Gastrocnemius medialis (tissue), 4 donors: ENCODE results near the gene EVA1B. TPM values are rescaled to one million over a fixed set of nuclear protein-coding genes. Genes with fewer than 3 reads are reported as not detected.

Experiments
- ATAC-seq, 2 donors: fragments of 150-250 bp; one replicate each; pipeline ENCODE4 v1.9.1; 2016
- DNase-seq, 2 donors: peaks; one replicate each; pipeline ENCODE4 v3.0.0-alpha.2; 2019
- H3K27ac ChIP-seq, 4 donors: fragments of 200-600 bp; sonication (generic); 1 replicate in 1 of 4; 2 replicates in 3 of 4; pipeline ENCODE4 v1.5.1; 2016 to 2018; ENCODE audit warnings: mild to moderate bottlenecking in 2 of 4, moderate library complexity in 1 of 4
- H3K27me3 ChIP-seq, 3 donors: fragments of 200-600 bp; sonication (generic) in 2 of 3; 1 replicate in 1 of 3; 2 replicates in 2 of 3; pipeline versions ENCODE4 v1.5.1 to v1.6.0; 2016 to 2019; ENCODE audit warnings: mild to moderate bottlenecking in 1 of 3, moderate library complexity in 1 of 3
- H3K36me3 ChIP-seq, 2 donors: fragments of 200-600 bp; sonication (generic) in 1 of 2; one replicate each; pipeline ENCODE4 v1.5.1; 2017 to 2018
- H3K4me1 ChIP-seq, 2 donors: fragments of 200-600 bp; sonication (generic) in 1 of 2; one replicate each; pipeline ENCODE4 v1.5.1; 2016 to 2017; ENCODE audit warnings: mild to moderate bottlenecking in 2 of 2
- H3K4me3 ChIP-seq, 4 donors: fragments of 200-600 bp; sonication (generic) in 3 of 4; 1 replicate in 1 of 4; 2 replicates in 3 of 4; pipeline ENCODE4 v1.5.1; 2016 to 2019; ENCODE audit warnings: mild to moderate bottlenecking in 2 of 4
- H3K9me3 ChIP-seq, 3 donors: fragments of 200-600 bp; sonication (generic) in 2 of 3; 1 replicate in 1 of 3; 2 replicates in 2 of 3; pipeline ENCODE4 v1.5.1; 2016 to 2019
- CTCF ChIP-seq, 5 experiments: fragments of 450-650 bp in 3 of 5; fragments of 200-600 bp in 2 of 5; sonication (generic) in 2 of 5; IDR thresholded peaks in 4 of 5; conservative IDR thresholded peaks in 1 of 5; 1 replicate in 4 of 5; 2 replicates in 1 of 5; pipeline ENCODE4 v1.5.1; 2016 to 2019; ENCODE audit warnings: antibody characterized with exemption in 5 of 5, mild to moderate bottlenecking in 3 of 5, moderate library complexity in 3 of 5
- POLR2A ChIP-seq, 2 donors: fragments of 450-650 bp; IDR thresholded peaks; one replicate each; pipeline ENCODE4 v1.6.1; 2017; ENCODE audit warnings: antibody characterized with exemption in 2 of 2, mild to moderate bottlenecking in 2 of 2, moderate library complexity in 2 of 2
- in situ Hi-C, 4 donors: fragments of 200-750 bp; cut with MboI; loops; one replicate each; pipeline versions ENCODE4 v1.15.0 to v1.8.0; 2017; ENCODE audit warnings: low sequenced_read_pairs in 4 of 4
- intact Hi-C: fragments of 100-400 bp; cut with DNase I; formaldehyde crosslinking; loops from one replicate; pipeline ENCODE4 v1.15.1; 2023; ENCODE audit warnings: low total_unique reads
- total RNA-seq, 4 donors: library from RNA; depleted of rRNA; stranded (reverse); fragments of >200 nt; gene quantifications; one replicate each; pipeline versions ENCODE4 v1.1.0 to v1.2.3, GENCODE V29; 2016

EVA1B gene
- total RNA-seq, 4 donors from 2014 or later, result 10.0 to 19.9 (median 14.8) TPM

DNA sequence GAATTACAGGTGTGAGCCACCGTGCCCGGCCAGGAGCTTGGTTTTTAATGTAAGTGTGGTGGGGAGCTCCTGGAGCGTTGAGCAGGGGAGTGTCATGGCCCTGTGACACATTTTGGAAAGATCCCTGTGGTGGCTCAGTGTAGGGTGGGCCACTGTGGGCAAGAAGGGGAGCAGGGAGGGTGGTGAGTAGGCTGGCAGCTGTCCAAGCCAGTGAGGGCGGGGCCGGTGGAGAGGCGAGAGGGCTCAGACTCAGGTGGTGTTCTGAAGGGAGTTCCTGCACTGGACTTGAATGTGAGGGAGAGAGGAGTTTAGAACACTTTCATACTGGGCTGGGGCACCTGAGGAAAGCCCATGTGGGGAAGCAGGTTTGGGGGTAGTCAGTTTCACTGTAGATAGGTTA, 3.1 kb upstream of the EVA1B start:
- intact Hi-C loops (no loop called here), in situ Hi-C loops (no loop called here)
- DNase-seq, result no peak
- no peak overlapping the region for H3K27ac ChIP-seq
- H3K4me1 ChIP-seq, result peaks cover 6 to 10% of the 10 kb centered on the region in 2 donors
- no peaks in the 10 kb centered on the region for H3K9me3 ChIP-seq
- H3K27me3 ChIP-seq, result peaks cover 0 to 18% (median 0%) of the 10 kb centered on the region in 3 donors
- TF ChIP-seq POLR2A (IDR thresholded peaks at IDR 0.05) (no peak), CTCF (IDR thresholded peaks at IDR 0.05 in 4 of 5, conservative IDR thresholded peaks at IDR 0.05 in 1 of 5) (no peak)
- no peak overlapping the region for H3K4me3 ChIP-seq
- ATAC-seq, result no peak
- H3K36me3 ChIP-seq, result no peaks in the 10 kb centered on the region

GRCh38 chr1:36324353-36324703, 883 bp upstream of the EVA1B start:
- in situ Hi-C loops, result loop anchor here in 1 of 4 donors (25.0 kb wide), 1 partner anchor 88 kb away; no protein-coding TSS in a partner anchor
- peaks cover 7 to 12% of the 10 kb centered on the region in 2 donors for H3K4me1 ChIP-seq
- H3K27me3 ChIP-seq, result peaks cover 0 to 21% (median 0%) of the 10 kb centered on the region in 3 donors
- intact Hi-C loops, result no loop called here
- H3K9me3 ChIP-seq, result no peaks in the 10 kb centered on the region
- peak overlapping the region in 3 of 4 donors; percentile 64 to 69 (median 69) for H3K4me3 ChIP-seq
- peak overlapping the region; percentile 69 to 81 (median 77) for H3K27ac ChIP-seq
- no peaks in the 10 kb centered on the region for H3K36me3 ChIP-seq
- ATAC-seq, result no peak
- TF ChIP-seq CTCF (IDR thresholded peaks at IDR 0.05 in 4 of 5, conservative IDR thresholded peaks at IDR 0.05 in 1 of 5) (no peak), POLR2A (IDR thresholded peaks at IDR 0.05) (no peak)
- no peak for DNase-seq

DNA sequence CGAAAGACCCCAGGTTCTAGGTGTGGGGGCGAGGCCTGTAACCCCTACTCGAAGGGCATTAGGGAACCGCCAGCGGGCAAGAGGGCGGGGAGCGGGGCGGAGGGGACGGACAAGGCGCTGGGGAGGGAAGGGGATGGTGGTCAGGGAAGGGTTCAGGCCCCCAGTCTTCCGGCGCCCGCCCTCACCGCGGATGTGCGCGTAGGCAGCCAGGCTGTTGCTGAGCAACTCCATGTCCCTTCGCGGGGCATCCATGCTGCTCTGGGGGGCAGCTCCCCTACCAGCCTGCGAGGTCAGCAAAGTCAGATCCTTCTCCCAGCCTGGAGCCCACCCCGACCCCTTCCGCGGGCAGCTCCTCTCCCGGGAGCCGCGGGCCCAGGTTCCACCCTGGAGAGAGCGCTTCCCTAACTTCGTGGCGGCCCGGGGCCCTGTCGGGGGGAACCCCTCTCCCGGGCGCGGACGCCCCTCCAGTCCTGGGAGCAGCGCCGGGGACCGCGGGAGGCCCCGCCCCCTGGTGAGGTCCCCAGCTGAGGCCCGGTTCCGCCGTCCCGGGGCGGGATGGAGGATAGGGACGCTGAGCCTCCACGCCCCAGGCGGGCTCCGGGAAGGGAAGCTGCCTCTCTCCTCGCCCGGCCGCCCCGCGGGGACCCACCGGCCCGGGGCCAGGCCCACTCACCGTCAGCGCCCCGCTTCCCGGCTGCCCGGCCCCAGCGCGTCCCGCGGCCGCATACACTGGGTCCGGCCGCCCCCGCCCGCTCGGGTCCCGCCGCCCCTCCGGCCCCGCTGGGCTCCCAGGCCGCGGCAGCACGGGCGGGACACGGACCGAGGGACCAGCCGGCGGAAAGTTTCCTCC, 434 bp downstream of the EVA1B start:
- DNase-seq (no peak), ATAC-seq (peak; percentile 11 to 25)
- no peak for TF ChIP-seq CTCF (IDR thresholded peaks at IDR 0.05 in 4 of 5, conservative IDR thresholded peaks at IDR 0.05 in 1 of 5)
- peak in 1 of 2 donors; percentile 27 for TF ChIP-seq POLR2A (IDR thresholded peaks at IDR 0.05)
- Histone ChIP-seq H3K27ac (peak overlapping the region; percentile 74 to 81 (median 80)), H3K4me3 (peak overlapping the region; percentile 64 to 69 (median 67)), H3K36me3 (no peaks in the 10 kb centered on the region), H3K9me3 (no peaks in the 10 kb centered on the region), H3K4me1 (peaks cover 0 to 12% of the 10 kb centered on the region in 2 donors), H3K27me3 (peaks cover 0 to 21% (median 0%) of the 10 kb centered on the region in 3 donors)
- intact Hi-C loops, result no loop called here
- in situ Hi-C loops, result loop anchor here in 1 of 4 donors (25.0 kb wide), 1 partner anchor 89 kb away; no protein-coding TSS in a partner anchor

- H3K36me3 ChIP-seq, result no peaks in the 10 kb centered on the region
- H3K27ac ChIP-seq, result peak overlapping the region; percentile 74 to 81 (median 80)
- TF ChIP-seq CTCF (IDR thresholded peaks at IDR 0.05 in 4 of 5, conservative IDR thresholded peaks at IDR 0.05 in 1 of 5) (no peak), POLR2A (IDR thresholded peaks at IDR 0.05) (no peak)
- in situ Hi-C loops, result loop anchor here in 1 of 4 donors (25.0 kb wide), 1 partner anchor 90 kb away; no protein-coding TSS in a partner anchor
- H3K27me3 ChIP-seq, result peaks cover 0 to 21% (median 0%) of the 10 kb centered on the region in 3 donors
- peaks cover 0 to 12% of the 10 kb centered on the region in 2 donors for H3K4me1 ChIP-seq
- intact Hi-C loops, result no loop called here
- no peaks in the 10 kb centered on the region for H3K9me3 ChIP-seq
- DNase-seq (no peak), ATAC-seq (no peak)
- peak overlapping the region; percentile 64 to 69 (median 67) for H3K4me3 ChIP-seq
These were observed 1.2 kb downstream of the EVA1B start for GRCh38 chr1:36322041-36322785.
